Muscle of arm (tissue), 12 donors: ENCODE data around the gene IFI6. TPM values are rescaled to one million over a fixed set of nuclear protein-coding genes. Genes with fewer than 3 reads are reported as not detected.

ENCODE experiments used
- polyA plus RNA-seq, 12 donors: library from polyadenylated mRNA; unstranded; fragments of 120-200 nt; gene quantifications; one replicate each; pipeline ENCODE4 v1.2.1, GENCODE V29; 2013; ENCODE audit not compliant: insufficient read length in 12 of 12

Gene IFI6
- polyA plus RNA-seq, 12 donors = 36.9 to 1,253 (median 56.8) TPM

Other genes starting within 250 kb of the IFI6 start
- 100 to 1,000 TPM in 2 of 12 donors, 10 to 100 TPM in 10; 71.9 to 930 (median 83.1) TPM for gene WASF2, start 182.0 kb downstream of the IFI6 start, polyA plus RNA-seq
- gene AHDC1, start 68.0 kb downstream of the IFI6 start, polyA plus RNA-seq = 100 to 1,000 TPM in 2 of 12 donors, 10 to 100 TPM in 9, not detected in 1; 67.2 to 136 (median 80.7) TPM
- gene FGR, start 37.0 kb downstream of the IFI6 start, polyA plus RNA-seq = 1 to 10 TPM in 9 of 12 donors, under 1 TPM in 1, not detected in 2; 0.96 to 8.5 (median 1.9) TPM
- 100 to 1,000 TPM in 1 of 12 donors, 10 to 100 TPM in 11; 18.0 to 726 (median 21.8) TPM for gene FAM76A, start 53.8 kb upstream of the IFI6 start, polyA plus RNA-seq
- gene STX12, start 101.0 kb upstream of the IFI6 start, polyA plus RNA-seq = 10 to 100 TPM in 11 of 12 donors, not detected in 1; 24.1 to 51.0 (median 35.7) TPM
- gene PPP1R8, start 158.6 kb upstream of the IFI6 start, polyA plus RNA-seq = 10 to 100 TPM in 11 of 12 donors, not detected in 1; 29.1 to 48.1 (median 34.6) TPM
- gene THEMIS2, start 200.4 kb upstream of the IFI6 start, polyA plus RNA-seq = 1 to 10 TPM in 10 of 12 donors, not detected in 2; 1.7 to 8.7 (median 2.8) TPM
- 10 to 100 TPM in 11 of 12 donors, not detected in 1; 16.6 to 68.1 (median 50.4) TPM for gene RPA2, start 242.4 kb upstream of the IFI6 start, polyA plus RNA-seq